Mononuclear cell (primary cell): ENCODE measurements around the gene GC. TPM values are rescaled to one million over a fixed set of nuclear protein-coding genes. Genes with fewer than 3 reads are reported as not detected.
"Not testable (repeated sequence)": the region's sequence is repeated elsewhere in the genome, so short reads cannot be mapped to it uniquely, and the experiment has no call there.

Source experiments
- H3K27me3 ChIP-seq: 2 replicates; pipeline ENCODE4 v1.6.0; 2011; ENCODE audit warnings: low read length, control low read depth; ENCODE audit not compliant: insufficient read depth
- H3K4me1 ChIP-seq: 2 replicates; pipeline ENCODE4 v1.5.1; 2011; ENCODE audit warnings: mild to moderate bottlenecking, low read length, control low read depth; ENCODE audit not compliant: insufficient read depth
- H3K4me3 ChIP-seq: 2 replicates; pipeline ENCODE4 v1.5.1; 2011; ENCODE audit warnings: mild to moderate bottlenecking, low read length, moderate library complexity
- H3K9me3 ChIP-seq: 2 replicates; pipeline ENCODE4 v1.5.1; 2011; ENCODE audit warnings: low read depth, mild to moderate bottlenecking, control low read depth, low read length
- total RNA-seq: library from RNA; depleted of rRNA; stranded (reverse); fragments of >200 nt; gene quantifications from one replicate; pipeline ENCODE4 v1.2.3, GENCODE V29; 2012

Gene GC
- total RNA-seq, 1 donor, result not detected

- H3K4me3 ChIP-seq, result no peak overlapping the region
- no peaks in the 10 kb centered on the region for H3K27me3 ChIP-seq
- no peaks in the 10 kb centered on the region for H3K9me3 ChIP-seq
- H3K4me1 ChIP-seq, result no peaks in the 10 kb centered on the region
Observed at GRCh38 chr4:71777891-71778290, 6.0 kb downstream of the GC start.

- H3K27me3 ChIP-seq, result no peaks in the 10 kb centered on the region
- H3K9me3 ChIP-seq, result no peaks in the 10 kb centered on the region
- H3K4me1 ChIP-seq, result no peaks in the 10 kb centered on the region
- no peak overlapping the region for H3K4me3 ChIP-seq
Observed at GRCh38 chr4:71775449-71775848, 8.4 kb downstream of the GC start.

GRCh38 chr4:71774136-71774535, 9.7 kb downstream of the GC start:
- Histone ChIP-seq H3K4me1 (no peaks in the 10 kb centered on the region), H3K4me3 (no peak overlapping the region), H3K9me3 (no peaks in the 10 kb centered on the region), H3K27me3 (no peaks in the 10 kb centered on the region)

GRCh38 chr4:71773004-71773403, 10.9 kb downstream of the GC start:
- Histone ChIP-seq H3K27me3 (no peaks in the 10 kb centered on the region), H3K9me3 (no peaks in the 10 kb centered on the region), H3K4me3 (no peak overlapping the region), H3K4me1 (no peaks in the 10 kb centered on the region)

GRCh38 chr4:71772592-71772991, 11.3 kb downstream of the GC start:
- no peaks in the 10 kb centered on the region for H3K27me3 ChIP-seq
- no peaks in the 10 kb centered on the region for H3K9me3 ChIP-seq
- no peaks in the 10 kb centered on the region for H3K4me1 ChIP-seq
- no peak overlapping the region for H3K4me3 ChIP-seq

GRCh38 chr4:71771613-71772012, 12.3 kb downstream of the GC start:
- Histone ChIP-seq H3K27me3 (no peaks in the 10 kb centered on the region), H3K4me3 (no peak overlapping the region), H3K4me1 (no peaks in the 10 kb centered on the region), H3K9me3 (no peaks in the 10 kb centered on the region)

- H3K27me3 ChIP-seq, result no peaks in the 10 kb centered on the region
- no peaks in the 10 kb centered on the region for H3K4me1 ChIP-seq
- H3K4me3 ChIP-seq, result no peak overlapping the region
Observed at GRCh38 chr4:71769434-71769833, 14.4 kb downstream of the GC start.

GRCh38 chr4:71768123-71768522, 15.8 kb downstream of the GC start:
- Histone ChIP-seq H3K4me3 (no peak overlapping the region), H3K9me3 (no peaks in the 10 kb centered on the region), H3K27me3 (no peaks in the 10 kb centered on the region), H3K4me1 (no peaks in the 10 kb centered on the region)

More at GRCh38 chr4:71769434-71769833, 14.4 kb downstream of the GC start:
- H3K9me3 ChIP-seq, result no peaks in the 10 kb centered on the region

- Histone ChIP-seq H3K27me3 (no peaks in the 10 kb centered on the region), H3K4me1 (no peaks in the 10 kb centered on the region), H3K9me3 (no peaks in the 10 kb centered on the region), H3K4me3 (no peak overlapping the region)
Observed at GRCh38 chr4:71765821-71766383, 18.0 kb downstream of the GC start.

- H3K27me3 ChIP-seq, result no peaks in the 10 kb centered on the region
- H3K4me1 ChIP-seq, result no peaks in the 10 kb centered on the region
- H3K9me3 ChIP-seq, result no peaks in the 10 kb centered on the region
- H3K4me3 ChIP-seq, result no peak overlapping the region
Observed at GRCh38 chr4:71765350-71765749, 18.5 kb downstream of the GC start.

GRCh38 chr4:71752383-71753042, 31.4 kb downstream of the GC start:
- no peaks in the 10 kb centered on the region for H3K27me3 ChIP-seq
- no peak overlapping the region for H3K4me3 ChIP-seq
- H3K9me3 ChIP-seq, result no peaks in the 10 kb centered on the region
- H3K4me1 ChIP-seq, result no peaks in the 10 kb centered on the region

GRCh38 chr4:71749008-71749594, 34.8 kb downstream of the GC start:
- H3K9me3 ChIP-seq, result no peaks in the 10 kb centered on the region
- no peaks in the 10 kb centered on the region for H3K27me3 ChIP-seq
- no peaks in the 10 kb centered on the region for H3K4me1 ChIP-seq
- H3K4me3 ChIP-seq, result no peak overlapping the region

GRCh38 chr4:71746379-71746778, 37.5 kb downstream of the GC start:
- no peaks in the 10 kb centered on the region for H3K27me3 ChIP-seq
- no peak overlapping the region for H3K4me3 ChIP-seq
- no peaks in the 10 kb centered on the region for H3K4me1 ChIP-seq
- no peaks in the 10 kb centered on the region for H3K9me3 ChIP-seq

GRCh38 chr4:71738782-71739181, 45.1 kb downstream of the GC start:
- H3K4me1 ChIP-seq, H3K4me3 ChIP-seq, H3K27me3 ChIP-seq, H3K9me3 ChIP-seq: not testable (repeated sequence)

- no peaks in the 10 kb centered on the region for H3K27me3 ChIP-seq
- no peaks in the 10 kb centered on the region for H3K4me1 ChIP-seq
- no peak overlapping the region for H3K4me3 ChIP-seq
- H3K9me3 ChIP-seq, result no peaks in the 10 kb centered on the region
Observed at GRCh38 chr4:71732706-71733105, 51.2 kb downstream of the GC start.

GRCh38 chr4:71732066-71732465, 51.8 kb downstream of the GC start:
- Histone ChIP-seq H3K4me1 (no peaks in the 10 kb centered on the region), H3K27me3 (no peaks in the 10 kb centered on the region), H3K9me3 (no peaks in the 10 kb centered on the region), H3K4me3 (no peak overlapping the region)
